Muscle of back (tissue), 11 donors: ENCODE results near the gene ATXN7L3. TPM values are rescaled to one million over a fixed set of nuclear protein-coding genes. Genes with fewer than 3 reads are reported as not detected.

Experiments
- DNase-seq, 3 donors: peaks; one replicate each; pipeline versions ENCODE4 v3.0.0 to v3.0.0-alpha.2; 2013
- polyA plus RNA-seq, 10 donors: library from polyadenylated mRNA; unstranded; fragments of 120-200 nt; gene quantifications; one replicate each; pipeline ENCODE4 v1.2.1, GENCODE V29; 2013; ENCODE audit not compliant: insufficient read length in 10 of 10

ATXN7L3 gene
- polyA plus RNA-seq, 10 donors = 44.2 to 57.6 (median 49.0) TPM

DNA sequence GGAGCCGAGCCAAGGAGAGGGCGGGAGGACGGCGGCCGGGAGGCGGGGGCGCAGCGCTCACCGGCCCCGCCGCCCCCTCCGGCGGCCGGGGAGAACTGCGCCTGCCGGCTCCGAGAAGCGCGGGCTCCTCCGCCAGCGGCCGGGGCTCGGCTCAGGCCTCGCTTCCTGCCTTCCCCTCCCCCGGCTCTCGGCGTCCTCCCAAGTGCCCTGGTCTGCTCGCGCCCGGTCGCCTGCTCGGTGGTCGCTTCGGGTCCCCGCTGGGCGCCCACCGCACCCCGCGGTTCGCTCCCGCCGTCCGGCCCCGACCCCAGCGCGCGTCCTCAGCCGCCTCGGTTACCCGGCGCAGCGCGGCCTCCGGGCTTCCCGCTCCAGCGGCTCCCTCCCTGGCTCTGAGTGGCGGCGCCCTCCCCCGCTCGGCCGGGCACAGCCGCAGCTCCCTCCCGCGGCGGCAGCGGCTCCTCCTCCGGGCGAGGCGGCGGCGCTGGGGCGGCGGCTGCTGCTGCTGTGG, 19.5 kb upstream of the ATXN7L3 start:
- DNase-seq = peak in 2 of 3 donors; percentile 74 to 87

GRCh38 chr17:44218344-44219107, 18.8 kb upstream of the ATXN7L3 start:
- DNase-seq = peak; percentile 95 to 96 (median 95)

DNA sequence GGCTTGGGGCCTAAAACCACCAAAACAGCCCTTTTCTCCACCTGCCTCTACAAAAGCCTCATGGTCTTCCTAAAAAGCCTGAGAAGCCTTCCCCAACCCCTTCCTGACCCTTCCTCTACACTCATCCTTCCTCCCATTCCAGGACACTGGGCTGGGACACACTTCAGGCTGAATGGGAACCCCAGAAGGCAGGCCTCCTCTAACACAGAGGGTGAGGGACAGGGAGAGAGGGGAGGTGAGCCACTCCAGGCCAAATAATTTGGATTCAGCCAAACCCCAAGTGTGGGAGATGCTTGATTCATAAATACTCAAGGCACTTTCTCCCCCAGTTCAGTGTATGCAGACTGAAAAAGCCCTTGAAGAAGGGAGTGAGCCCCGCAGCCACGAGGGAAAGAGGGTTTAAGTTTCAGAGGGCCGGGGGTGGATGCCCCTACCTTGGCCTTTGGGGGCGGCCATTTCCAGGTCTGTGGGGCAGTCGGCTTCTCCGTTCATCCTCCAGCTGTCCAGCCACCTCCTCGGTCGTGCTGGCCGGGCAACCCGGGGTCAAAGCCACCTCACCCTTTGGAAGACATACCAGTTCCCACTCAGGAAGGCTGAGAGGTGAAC, 18.2 kb upstream of the ATXN7L3 start:
- no peak for DNase-seq

DNA sequence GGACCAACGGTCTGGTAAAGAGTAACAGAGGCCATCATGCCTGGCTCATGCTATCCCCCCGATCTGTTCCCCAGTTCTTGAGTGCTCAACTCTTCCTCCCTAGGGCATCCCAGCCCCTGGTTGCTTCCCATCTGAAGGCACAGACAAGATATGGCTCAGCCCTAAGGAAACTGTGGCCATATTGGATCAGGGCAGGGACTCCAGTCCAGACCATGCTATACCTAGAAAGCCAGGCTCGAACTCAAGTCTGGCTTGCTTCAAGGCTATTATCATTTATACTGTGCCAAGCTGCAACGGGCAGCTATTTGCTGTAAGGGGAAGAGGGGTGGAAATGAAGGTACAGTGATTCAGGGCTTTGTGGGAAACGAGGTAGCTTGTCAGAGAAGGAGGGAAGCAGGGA, 17.0 kb upstream of the ATXN7L3 start:
- DNase-seq = no peak

DNA sequence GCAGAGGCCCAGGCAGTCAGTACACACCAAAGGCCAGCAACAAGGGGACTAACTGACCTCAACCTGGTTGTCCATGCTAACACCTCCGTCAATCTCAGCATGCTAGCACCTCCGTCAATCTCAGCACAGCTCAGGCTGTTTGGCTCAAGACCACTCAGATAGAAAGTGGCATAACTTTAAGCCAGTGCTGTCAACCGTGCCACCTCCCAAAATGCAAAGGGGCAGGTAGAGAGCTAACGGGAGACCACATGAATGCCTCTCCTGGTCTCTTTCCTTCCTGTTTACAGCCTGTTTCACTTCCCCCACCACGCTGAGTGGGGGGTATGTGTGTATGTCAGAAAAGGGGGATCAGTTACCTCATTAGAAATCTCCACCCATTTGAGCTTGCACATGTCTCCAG, 16.5 kb upstream of the ATXN7L3 start:
- no peak for DNase-seq

GRCh38 chr17:44214896-44215295, 15.2 kb upstream of the ATXN7L3 start:
- peak in 1 of 3 donors; percentile 0 for DNase-seq

- DNase-seq = no peak
These were observed 14.5 kb upstream of the ATXN7L3 start for GRCh38 chr17:44214230-44214494.

DNA sequence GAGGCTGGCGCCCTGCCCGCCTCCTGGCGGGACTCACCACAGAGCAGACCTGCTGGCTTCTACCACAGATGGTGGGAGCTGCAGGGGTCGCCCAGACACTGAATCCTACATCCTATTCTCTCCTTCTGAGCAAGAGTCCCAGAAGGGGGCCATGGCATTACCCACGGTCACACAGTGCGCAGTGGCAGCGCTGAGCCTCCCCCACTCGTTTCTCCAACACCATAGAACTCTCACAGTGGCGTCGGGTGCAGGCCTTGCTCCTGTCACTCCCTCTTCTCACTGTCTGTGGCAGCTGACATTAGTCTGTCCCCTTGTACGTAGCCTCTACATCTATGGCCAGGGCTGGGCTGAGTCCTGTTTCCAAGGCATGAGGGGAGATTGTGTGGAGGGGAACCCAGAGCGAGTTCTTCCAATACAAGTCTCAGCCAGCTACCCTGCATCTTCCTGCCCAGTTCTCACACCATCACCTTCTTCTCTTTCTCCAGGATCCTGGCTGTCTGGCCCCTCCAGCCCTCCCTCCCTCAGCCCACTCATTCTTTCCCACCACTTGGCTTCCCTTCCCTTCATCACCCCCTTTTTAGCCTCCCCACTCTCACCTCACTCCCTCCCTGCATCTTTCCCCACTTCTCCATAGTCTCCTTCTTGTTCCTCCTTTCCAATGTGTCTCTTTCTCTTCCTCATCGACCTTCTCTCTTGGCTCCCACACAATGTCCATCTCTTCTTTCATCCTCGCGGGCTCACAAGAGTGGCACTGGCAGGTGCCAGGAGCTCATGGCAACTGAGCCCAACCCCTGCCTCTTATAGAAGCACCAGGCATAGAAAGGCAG, 13.9 kb upstream of the ATXN7L3 start:
- peak in 1 of 3 donors; percentile 9 for DNase-seq

GRCh38 chr17:44212507-44213402, 13.1 kb upstream of the ATXN7L3 start:
- DNase-seq = peak in 1 of 3 donors; percentile 18

GRCh38 chr17:44211281-44212265, 11.9 kb upstream of the ATXN7L3 start:
- peak in 1 of 3 donors; percentile 10 for DNase-seq

GRCh38 chr17:44210342-44211192, 10.9 kb upstream of the ATXN7L3 start:
- DNase-seq = peak; percentile 84 to 93 (median 90)

GRCh38 chr17:44209786-44210341, 10.2 kb upstream of the ATXN7L3 start:
- no peak for DNase-seq

DNA sequence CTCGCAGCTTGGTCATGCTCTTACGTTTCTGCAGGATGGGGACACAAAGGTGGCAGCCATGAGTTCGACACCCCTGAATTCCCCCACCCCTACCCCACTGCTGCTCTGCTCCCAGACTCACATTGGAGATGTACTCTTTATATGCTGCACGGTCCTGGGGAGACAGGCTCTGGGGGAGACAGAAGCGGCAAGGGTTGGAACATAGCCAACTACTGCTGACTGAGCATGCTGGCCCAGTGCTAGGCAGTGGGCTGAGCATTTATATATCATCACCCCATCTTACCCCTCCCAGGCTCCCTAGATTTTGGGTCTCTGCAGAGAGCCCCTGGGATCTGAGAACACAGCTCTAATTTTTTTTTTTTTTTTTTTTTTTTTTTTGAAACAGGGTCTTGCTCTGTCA, 8.1 kb upstream of the ATXN7L3 start:
- DNase-seq = peak in 1 of 3 donors; percentile 11

DNA sequence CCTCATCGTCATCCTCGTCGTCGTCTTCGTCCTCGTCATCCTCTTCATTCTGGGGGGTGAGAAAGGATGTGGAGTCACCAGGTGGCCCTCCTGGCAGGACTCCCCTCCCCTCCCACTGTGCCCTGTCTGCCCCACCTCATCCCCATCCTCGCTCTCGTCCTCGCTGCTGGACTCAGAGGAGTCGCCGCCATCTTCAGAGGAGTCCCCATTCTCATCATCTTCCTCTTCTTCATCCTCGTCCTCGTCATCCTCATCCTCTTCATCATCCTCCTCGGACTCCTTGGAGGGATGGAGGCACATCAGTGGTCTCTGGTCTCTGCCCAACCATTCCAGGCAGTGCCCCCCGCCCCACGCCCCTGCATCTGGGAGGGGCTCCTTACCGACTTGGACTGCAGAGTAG, 7.6 kb upstream of the ATXN7L3 start:
- DNase-seq = no peak

- DNase-seq = no peak
These were observed 7.1 kb upstream of the ATXN7L3 start for GRCh38 chr17:44206825-44207155.

GRCh38 chr17:44205962-44206824, 6.5 kb upstream of the ATXN7L3 start:
- no peak for DNase-seq

GRCh38 chr17:44204441-44204882, 4.8 kb upstream of the ATXN7L3 start:
- DNase-seq = no peak
